Pancreas (tissue), 10 donors: Measurements from ENCODE around the gene DDIT4. TPM values are rescaled to one million over a fixed set of nuclear protein-coding genes. Genes with fewer than 3 reads are reported as not detected.

Experiments used
- ATAC-seq, 4 donors: fragments of 200-7000 bp; cut with Tn5 transposase; one replicate each; pipeline versions ENCODE4 v1.8.0 to v1.9.1; 2020; ENCODE audit warnings: mild to moderate bottlenecking in 4 of 4, moderate library complexity in 4 of 4
- DNase-seq, 6 donors: peaks; one replicate each; pipeline ENCODE4 v3.0.0-alpha.2; 2020
- FAIRE-seq: peaks from 2 replicates; lab custom pipeline; 2012; peaks lifted over from hg19 to GRCh38; lab: Jason Lieb, UNC
- H3K27ac ChIP-seq, 4 donors: fragments of 200-600 bp; sonication (generic); 1 replicate in 3 of 4; 2 replicates in 1 of 4; pipeline versions ENCODE4 v1.5.0 to v1.8.0; 2020
- H3K27me3 ChIP-seq, 4 donors: fragments of 200-600 bp; one replicate each; pipeline ENCODE4 v1.8.0; 2021
- H3K36me3 ChIP-seq, 3 donors: fragments of 200-600 bp; sonication (generic) in 1 of 3; one replicate each; pipeline versions ENCODE4 v1.5.0 to v1.8.0; 2020 to 2021
- H3K4me1 ChIP-seq, 3 donors: fragments of 200-600 bp; one replicate each; pipeline ENCODE4 v1.8.0; 2021
- H3K4me3 ChIP-seq, 4 donors: fragments of 200-600 bp; sonication (generic) in 2 of 4; one replicate each; pipeline versions ENCODE4 v1.5.0 to v1.8.0; 2020 to 2021
- H3K9me3 ChIP-seq, 4 donors: fragments of 200-600 bp; one replicate each; pipeline ENCODE4 v1.8.0; 2021
- WGBS, 2 donors: extraction: QIAGEN DNeasy Blood & Tissue Kit; methylation state at CpG; one replicate each; pipeline ENCODE4 v1.1.7; 2013; 5-methylcytosine and 5-hydroxymethylcytosine counted together
- intact Hi-C, 3 donors: fragments of 100-400 bp; cut with DNase I; formaldehyde crosslinking; loops; one replicate each; pipeline versions ENCODE4 v1.11.1 to v1.14.2; 2022
- polyA plus RNA-seq, 2 donors: library from polyadenylated mRNA; stranded (reverse); fragments of 200-250 nt; gene quantifications; one replicate each; pipeline ENCODE4 v1.2.3, GENCODE V29; 2013
- total RNA-seq, 6 donors: library from RNA; stranded (reverse); fragmentation: NEBNext Ultra II Directional in 4 of 6; extraction: Animal tissue kit (Norgen Biotek cat#: 25700) in 4 of 6; gene quantifications; one replicate each; pipeline versions ENCODE4 v1.2.1 to v1.2.4, GENCODE V29; 2021 to 2023
- TF ChIP-seq, protein P1 (sequence below), 4 donors: fragments of 200-600 bp; sonication (generic) in 3 of 4; IDR thresholded peaks; one replicate each; pipeline versions ENCODE4 v1.5.0 to v1.8.0; 2021; ENCODE audit warnings: antibody characterized with exemption in 4 of 4
- donor health status: healthy with polysubstance abuse.
- donor health status: DM: no; HTN: no; CAD: no; lungs with moderate emphysema.
- donor health status: DM: no; HTN: no; CAD: no.
- donor health status: control.
- donor health status: control.
- donor health status: Bipolar disorder and iron deficiency.
- donor health status: DM: yes; HTN: yes; CAD: no.
- donor health status: DM: no; HTN: no; CAD: no.
- donor health status: DM: no; HTN: no; CAD: no.
- donor health status: DM: yes; HTN: yes; CAD: no.

DDIT4 gene
- total and polyA plus RNA-seq, 8 donors: 61.6 to 1,144 (median 215) TPM

- intact Hi-C loops: no loop called here
- 90 to 91% methylated on average over 8 of the region's 8 CpGs for WGBS, 2 donors
Measured at GRCh38 chr10:72241691-72242252, 32.0 kb upstream of the DDIT4 start.

DNA sequence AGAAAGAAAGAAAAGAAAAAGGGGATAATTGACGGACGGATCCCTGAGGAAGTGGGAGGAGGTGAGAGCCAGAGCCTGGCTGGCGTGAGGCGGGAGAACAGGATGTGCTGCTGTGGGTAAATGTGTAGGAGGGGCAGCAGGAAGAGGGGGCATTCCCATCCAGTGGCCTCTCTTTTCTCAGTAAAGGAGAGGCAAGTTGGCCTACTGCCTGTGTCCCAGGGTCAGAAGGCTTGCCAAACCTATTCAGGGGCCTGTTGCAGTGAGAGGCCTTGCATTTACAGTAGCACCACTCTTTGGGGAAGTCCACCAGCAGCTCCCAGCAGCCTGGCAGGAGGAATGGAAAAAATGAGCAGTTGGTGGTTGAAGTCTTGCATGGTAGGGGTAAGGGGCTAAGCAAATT lies 31.0 kb upstream of the DDIT4 start:
- 78 to 84% methylated on average over 4 of the region's 4 CpGs for WGBS, 2 donors
- Histone ChIP-seq H3K27me3 (no peaks in the 10 kb centered on the region), H3K36me3 (no peaks in the 10 kb centered on the region), H3K4me3 (no peak overlapping the region), H3K27ac (peak overlapping the region in 2 of 4 donors; percentile 24 to 64), H3K9me3 (no peaks in the 10 kb centered on the region), H3K4me1 (peaks cover 26 to 44% (median 31%) of the 10 kb centered on the region in 3 donors)
- DNase-seq (peak in 2 of 6 donors; percentile 34 to 59), FAIRE-seq (no peak), ATAC-seq (peak in 2 of 4 donors; percentile 54 to 58)
- TF ChIP-seq, protein P1, sequence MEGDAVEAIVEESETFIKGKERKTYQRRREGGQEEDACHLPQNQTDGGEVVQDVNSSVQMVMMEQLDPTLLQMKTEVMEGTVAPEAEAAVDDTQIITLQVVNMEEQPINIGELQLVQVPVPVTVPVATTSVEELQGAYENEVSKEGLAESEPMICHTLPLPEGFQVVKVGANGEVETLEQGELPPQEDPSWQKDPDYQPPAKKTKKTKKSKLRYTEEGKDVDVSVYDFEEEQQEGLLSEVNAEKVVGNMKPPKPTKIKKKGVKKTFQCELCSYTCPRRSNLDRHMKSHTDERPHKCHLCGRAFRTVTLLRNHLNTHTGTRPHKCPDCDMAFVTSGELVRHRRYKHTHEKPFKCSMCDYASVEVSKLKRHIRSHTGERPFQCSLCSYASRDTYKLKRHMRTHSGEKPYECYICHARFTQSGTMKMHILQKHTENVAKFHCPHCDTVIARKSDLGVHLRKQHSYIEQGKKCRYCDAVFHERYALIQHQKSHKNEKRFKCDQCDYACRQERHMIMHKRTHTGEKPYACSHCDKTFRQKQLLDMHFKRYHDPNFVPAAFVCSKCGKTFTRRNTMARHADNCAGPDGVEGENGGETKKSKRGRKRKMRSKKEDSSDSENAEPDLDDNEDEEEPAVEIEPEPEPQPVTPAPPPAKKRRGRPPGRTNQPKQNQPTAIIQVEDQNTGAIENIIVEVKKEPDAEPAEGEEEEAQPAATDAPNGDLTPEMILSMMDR (IDR thresholded peaks at IDR 0.05): no peak
- intact Hi-C loops: no loop called here

More at GRCh38 chr10:72241691-72242252, 32.0 kb upstream of the DDIT4 start:
- no peak for FAIRE-seq
- TF ChIP-seq, protein P1 (IDR thresholded peaks at IDR 0.05): no peak
- no peaks in the 10 kb centered on the region for H3K9me3 ChIP-seq
- peak in 2 of 6 donors; percentile 3 to 31 for DNase-seq
- H3K4me3 ChIP-seq: no peak overlapping the region
- H3K27ac ChIP-seq: peak overlapping the region in 1 of 4 donors; percentile 4
- no peak for ATAC-seq
- H3K27me3 ChIP-seq: no peaks in the 10 kb centered on the region
- peaks cover 0 to 1% (median 0%) of the 10 kb centered on the region in 3 donors for H3K36me3 ChIP-seq
- H3K4me1 ChIP-seq: peaks cover 22 to 37% (median 24%) of the 10 kb centered on the region in 3 donors

DNA sequence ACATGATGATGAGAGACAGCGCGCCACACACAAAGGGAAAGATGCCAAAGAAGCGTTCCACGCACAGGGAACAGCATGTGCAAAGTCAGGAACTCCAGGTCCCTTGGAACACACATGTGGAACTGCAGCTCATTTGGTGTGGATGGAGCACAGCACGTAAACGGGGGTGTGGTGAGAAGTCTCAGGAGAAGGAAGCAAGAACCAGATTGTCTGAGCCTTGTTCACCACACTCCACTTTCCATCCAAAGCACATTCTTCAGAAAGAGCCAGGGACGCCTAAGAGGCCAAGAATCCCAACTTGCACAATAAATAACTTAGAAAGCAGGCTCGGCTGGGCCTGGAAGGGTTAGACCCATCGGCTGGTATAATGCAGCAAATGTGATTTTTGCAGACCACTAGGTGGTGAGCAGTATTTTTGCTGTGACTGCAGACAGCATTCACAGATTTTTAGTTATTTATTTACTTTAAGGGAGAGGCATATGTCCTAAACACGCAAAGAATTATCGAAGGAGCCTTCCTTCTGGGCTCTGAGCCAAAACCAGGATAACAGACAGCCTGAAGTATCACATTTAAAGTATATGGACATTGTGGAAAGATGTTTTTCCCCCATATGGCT lies 29.8 kb upstream of the DDIT4 start:
- H3K36me3 ChIP-seq: no peaks in the 10 kb centered on the region
- peak in 1 of 6 donors; percentile 28 for DNase-seq
- ATAC-seq: peak in 2 of 4 donors; percentile 2 to 9
- peak overlapping the region in 3 of 4 donors; percentile 31 to 64 (median 55) for H3K27ac ChIP-seq
- H3K27me3 ChIP-seq: no peaks in the 10 kb centered on the region
- H3K4me3 ChIP-seq: no peak overlapping the region
- peaks cover 34 to 51% (median 44%) of the 10 kb centered on the region in 3 donors for H3K4me1 ChIP-seq
- 64 to 66% methylated on average over 11 of the region's 11 CpGs for WGBS, 2 donors
- FAIRE-seq: no peak
- TF ChIP-seq, protein P1 (IDR thresholded peaks at IDR 0.05): no peak
- intact Hi-C loops: no loop called here
- H3K9me3 ChIP-seq: no peaks in the 10 kb centered on the region

DNA sequence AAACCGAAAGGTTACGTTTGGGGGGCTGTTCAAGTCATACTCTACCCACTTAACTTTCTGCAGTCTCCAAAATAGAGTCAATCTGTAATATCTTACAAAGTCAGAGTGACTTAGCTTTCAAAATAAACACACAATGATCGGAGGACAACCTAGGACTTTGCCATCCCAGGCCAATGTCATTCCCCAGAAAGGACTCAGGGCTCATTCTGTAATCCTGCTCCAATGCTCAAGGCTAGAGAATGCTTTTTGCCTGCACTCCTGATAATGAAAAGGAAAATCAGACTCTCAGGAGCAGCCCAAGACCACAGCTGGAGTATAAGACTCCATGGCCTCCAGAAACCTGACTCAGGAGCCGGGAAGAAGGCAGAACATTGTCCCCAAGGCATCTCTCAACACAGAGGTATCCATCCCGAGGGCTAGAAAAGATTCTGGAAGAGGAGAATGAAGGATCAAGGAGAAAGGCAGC lies 29.1 kb upstream of the DDIT4 start:
- TF ChIP-seq, protein P1 (IDR thresholded peaks at IDR 0.05): no peak
- ATAC-seq (peak in 1 of 4 donors; percentile 1), DNase-seq (no peak), FAIRE-seq (no peak)
- Histone ChIP-seq H3K4me1 (peaks cover 40 to 56% (median 51%) of the 10 kb centered on the region in 3 donors), H3K4me3 (no peak overlapping the region), H3K9me3 (no peaks in the 10 kb centered on the region), H3K36me3 (no peaks in the 10 kb centered on the region), H3K27me3 (no peaks in the 10 kb centered on the region), H3K27ac (peak overlapping the region; percentile 24 to 64 (median 43))
- WGBS, 2 donors: 43 to 53% methylated on average over 5 of the region's 5 CpGs
- intact Hi-C loops: no loop called here
